ENCODE measurements around the gene PDE3B.
A peak's percentile ranks its signal among the peaks of the same experiment; 100 is the strongest.

PDE3B gene

DNA sequence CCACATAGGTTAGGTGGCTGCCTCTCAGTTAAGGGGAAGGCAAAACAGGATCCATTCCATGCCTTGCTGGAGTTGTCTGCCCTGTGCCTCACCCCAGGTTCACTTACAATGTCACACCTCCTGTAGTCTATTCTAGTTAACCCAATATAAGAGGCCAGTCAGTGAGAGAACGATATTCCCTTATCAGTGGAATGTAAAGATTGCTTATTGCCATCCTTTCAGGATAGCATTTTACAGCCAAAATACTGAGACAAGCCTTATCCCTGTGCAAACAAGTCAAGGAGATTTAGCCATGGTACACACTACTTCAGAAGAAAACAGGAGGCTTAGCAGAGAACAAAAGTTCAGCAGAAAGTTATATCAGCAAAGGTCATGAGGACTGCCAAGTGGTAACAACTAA lies 242.9 kb downstream of the PDE3B start:
- Mint-ChIP-seq H3K27ac (no peak overlapping the region), H3K36me3 (ENCODE audit: low read depth) (peaks cover 16% of the 10 kb centered on the region), H3K4me1 (peaks cover 7% of the 10 kb centered on the region), H3K27me3 (ENCODE audit: low read depth) (no peaks in the 10 kb centered on the region), H3K4me3 (no peak overlapping the region), H3K9me3 (peaks cover 11% of the 10 kb centered on the region)
- TF ChIP-seq CTCF (IDR thresholded peaks at IDR 0.05; ENCODE audit: unreplicated experiment in 3 of 3) = no peak

DNA sequence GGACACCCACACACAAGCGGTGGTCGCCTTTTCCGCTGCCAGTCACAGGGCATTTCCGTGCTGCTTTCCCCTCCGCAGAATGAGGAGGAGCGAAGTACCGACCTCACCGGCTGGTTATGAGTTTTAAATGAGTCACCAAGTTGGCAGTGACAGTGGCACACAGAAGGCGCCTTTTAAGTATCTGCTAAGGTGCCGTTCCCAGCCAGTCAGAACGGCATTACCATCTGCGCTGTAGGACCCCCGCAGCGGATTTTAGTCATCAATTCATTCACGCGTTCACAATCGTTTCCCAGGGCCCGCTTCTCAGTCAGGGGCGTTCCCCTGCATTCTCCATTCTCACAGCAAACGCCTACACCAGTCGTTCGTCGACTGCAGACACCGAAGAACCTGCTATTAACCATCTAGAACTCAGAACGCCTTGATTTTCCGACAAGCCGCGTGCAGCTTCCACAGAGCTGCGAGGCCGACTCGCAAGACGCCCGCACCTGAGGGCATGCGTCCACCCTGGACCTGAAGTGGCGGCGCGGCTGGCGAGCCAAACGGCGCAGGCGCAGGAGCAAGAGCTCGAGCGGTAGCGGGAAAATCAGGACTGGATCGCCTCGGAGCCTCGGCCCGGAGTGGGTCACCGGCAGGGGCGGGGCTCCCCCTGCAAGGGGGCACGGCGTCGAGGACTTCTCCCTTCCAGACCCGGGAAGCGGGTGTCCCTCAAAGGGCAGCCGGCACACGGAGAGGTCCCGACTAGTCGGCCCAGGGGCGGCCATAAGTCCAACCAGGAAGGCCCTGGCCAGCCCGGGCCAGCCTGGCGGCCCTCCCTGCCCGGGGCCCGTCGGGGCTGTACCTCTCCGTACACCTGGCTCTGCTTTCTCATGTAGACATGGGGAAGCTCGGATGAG lies 247.8 kb downstream of the PDE3B start:
- TF ChIP-seq CTCF (IDR thresholded peaks at IDR 0.05; ENCODE audit: unreplicated experiment in 3 of 3) = no peak
- H3K9me3 Mint-ChIP-seq = peaks cover 7% of the 10 kb centered on the region
- no peaks in the 10 kb centered on the region for H3K36me3 Mint-ChIP-seq (ENCODE audit: low read depth)
- H3K4me1 Mint-ChIP-seq = peaks cover 7% of the 10 kb centered on the region
- H3K27ac Mint-ChIP-seq = peak overlapping the region; percentile 46 to 86 (median 63)
- H3K27me3 Mint-ChIP-seq (ENCODE audit: low read depth) = peaks cover 6% of the 10 kb centered on the region
- peak overlapping the region; percentile 91 to 97 (median 95) for H3K4me3 Mint-ChIP-seq

DNA sequence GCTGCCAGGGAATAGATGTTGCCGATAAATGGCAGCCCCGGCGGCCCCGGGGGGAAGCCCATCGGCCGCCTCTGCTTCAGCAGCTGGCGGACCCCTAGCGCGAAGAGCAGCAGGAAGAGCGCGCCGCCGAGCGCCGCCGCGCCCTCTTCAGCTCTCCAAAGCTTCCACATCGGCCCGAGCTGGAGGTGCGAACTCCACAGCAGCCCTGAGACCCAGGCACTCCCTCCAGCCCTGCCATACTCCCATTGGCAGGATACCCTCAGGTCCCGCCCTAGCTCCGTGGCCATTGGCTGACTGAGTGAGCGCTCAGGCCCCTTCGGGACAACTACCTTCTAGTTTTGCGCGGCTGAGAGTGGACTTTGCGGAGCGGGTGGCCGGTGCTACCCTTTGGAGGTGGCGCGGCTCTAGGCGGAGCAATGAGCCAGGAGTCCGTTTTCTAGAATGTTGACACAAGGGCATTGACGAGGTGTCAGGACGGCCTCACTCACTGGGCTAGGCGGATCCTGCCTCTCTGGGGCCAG lies 248.5 kb downstream of the PDE3B start, which contains the start of gene CYP2R1:
TSS of gene CYP2R1 (minus strand) at position 196 of the 521 bp plus-strand sequence. CDS start at position 170, 26 bp downstream.
- H3K27me3 Mint-ChIP-seq (ENCODE audit: low read depth) = peaks cover 6% of the 10 kb centered on the region
- H3K36me3 Mint-ChIP-seq (ENCODE audit: low read depth) = no peaks in the 10 kb centered on the region
- peaks cover 7% of the 10 kb centered on the region for H3K4me1 Mint-ChIP-seq
- peaks cover 7% of the 10 kb centered on the region for H3K9me3 Mint-ChIP-seq
- H3K4me3 Mint-ChIP-seq = peak within 1 kb of the TSS; percentile 91 to 97 (median 95)
- H3K27ac Mint-ChIP-seq = peak within 1 kb of the TSS; percentile 46 to 86 (median 63)
- TF ChIP-seq CTCF (IDR thresholded peaks at IDR 0.05; ENCODE audit: unreplicated experiment in 3 of 3) = no peak

DNA sequence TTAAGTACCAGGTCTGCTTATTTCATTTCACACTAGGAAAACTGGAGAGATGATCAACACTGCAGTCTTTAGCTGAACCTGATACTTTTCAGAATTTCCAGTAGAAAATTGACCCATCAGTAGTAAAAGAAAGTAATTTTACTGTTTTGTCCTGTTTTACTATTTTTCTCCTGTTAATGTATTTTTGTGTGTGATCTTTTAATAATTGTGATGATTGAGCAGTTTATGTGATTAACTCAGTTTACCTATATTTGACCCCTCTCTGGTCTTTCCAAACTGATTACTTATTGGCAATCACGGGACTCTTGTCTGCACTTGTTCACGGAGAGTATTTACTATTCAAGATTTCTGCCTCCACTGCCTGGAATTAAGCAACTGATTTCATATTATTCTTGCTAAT lies 249.0 kb downstream of the PDE3B start:
- no peaks in the 10 kb centered on the region for H3K36me3 Mint-ChIP-seq (ENCODE audit: low read depth)
- H3K4me1 Mint-ChIP-seq = peaks cover 7% of the 10 kb centered on the region
- peaks cover 6% of the 10 kb centered on the region for H3K27me3 Mint-ChIP-seq (ENCODE audit: low read depth)
- no peak for TF ChIP-seq CTCF (IDR thresholded peaks at IDR 0.05; ENCODE audit: unreplicated experiment in 3 of 3)
- no peak overlapping the region for H3K27ac Mint-ChIP-seq
- peaks cover 7% of the 10 kb centered on the region for H3K9me3 Mint-ChIP-seq
- H3K4me3 Mint-ChIP-seq = peak overlapping the region; percentile 78 to 87 (median 85)

GRCh38 chr11:14894657-14895598 lies 251.3 kb downstream of the PDE3B start:
- Mint-ChIP-seq H3K4me3 (no peak overlapping the region), H3K36me3 (ENCODE audit: low read depth) (no peaks in the 10 kb centered on the region), H3K4me1 (peaks cover 7% of the 10 kb centered on the region), H3K27me3 (ENCODE audit: low read depth) (peaks cover 6% of the 10 kb centered on the region), H3K27ac (no peak overlapping the region), H3K9me3 (peaks cover 7% of the 10 kb centered on the region)
- no peak for TF ChIP-seq CTCF (IDR thresholded peaks at IDR 0.05; ENCODE audit: unreplicated experiment in 3 of 3)
